ENCODE data around the gene TTC39A.

- TF ChIP-seq EZH2 (IDR thresholded peaks at IDR 0.05; ENCODE audit: borderline replicate concordance, insufficient read depth, low read depth, low read length, poor library complexity, severe bottlenecking) (no peak), CTCF (IDR thresholded peaks at IDR 0.05) (no peak)
These were observed 28.6 kb downstream of the TTC39A start for GRCh38 chr1:51301844-51302162.
